BJ (cell line): ENCODE results near the gene PSD2. TPM values are rescaled to one million over a fixed set of nuclear protein-coding genes. Genes with fewer than 3 reads are reported as not detected.

ENCODE experiments used
- CTCF ChIA-PET: fragments of 350-600 bp; formaldehyde crosslinking; extraction: SDS; loops from one replicate; lab custom pipeline; 2021; ENCODE audit warnings: antibody characterized with exemption, inconsistent platforms; lab: Yijun Ruan, JAX
- POLR2A ChIA-PET: fragments of 300-600 bp; sonication (Branson Sonifier 250); formaldehyde crosslinking; extraction: SDS; loops from one replicate; lab custom pipeline; 2021; ENCODE audit warnings: antibody characterized with exemption; lab: Charles Lee
- DNase-seq: peaks from one replicate; pipeline ENCODE4 v3.0.0-alpha.2; 2011; ENCODE audit warnings: low read depth
- H3K27me3 ChIP-seq: 2 replicates; pipeline ENCODE4 v1.6.0; 2011; ENCODE audit warnings: low read length; ENCODE audit not compliant: control insufficient read depth, insufficient read depth
- H3K36me3 ChIP-seq: 2 replicates; pipeline ENCODE4 v1.5.1; 2011; ENCODE audit warnings: low read length; ENCODE audit not compliant: control insufficient read depth, insufficient read depth
- H3K4me3 ChIP-seq: 2 replicates; pipeline ENCODE4 v1.5.1; 2011; ENCODE audit warnings: low read depth, mild to moderate bottlenecking, control low read depth, low read length
- polyA plus RNA-seq: library from polyadenylated mRNA; depleted of rRNA; stranded (reverse); fragments of >200 nt; gene quantifications from 2 replicates; pipeline ENCODE4 v1.2.3, GENCODE V29; 2011
- TF ChIP-seq, protein P1 (sequence below): IDR thresholded peaks from 2 replicates; pipeline ENCODE4 v1.5.1; 2011; ENCODE audit warnings: low read depth, mild to moderate bottlenecking, control low read depth, inconsistent platforms, low read length, moderate library complexity; ENCODE audit not compliant: insufficient read depth

PSD2 gene
- polyA plus RNA-seq, 1 experiment = 0.04 TPM

DNA sequence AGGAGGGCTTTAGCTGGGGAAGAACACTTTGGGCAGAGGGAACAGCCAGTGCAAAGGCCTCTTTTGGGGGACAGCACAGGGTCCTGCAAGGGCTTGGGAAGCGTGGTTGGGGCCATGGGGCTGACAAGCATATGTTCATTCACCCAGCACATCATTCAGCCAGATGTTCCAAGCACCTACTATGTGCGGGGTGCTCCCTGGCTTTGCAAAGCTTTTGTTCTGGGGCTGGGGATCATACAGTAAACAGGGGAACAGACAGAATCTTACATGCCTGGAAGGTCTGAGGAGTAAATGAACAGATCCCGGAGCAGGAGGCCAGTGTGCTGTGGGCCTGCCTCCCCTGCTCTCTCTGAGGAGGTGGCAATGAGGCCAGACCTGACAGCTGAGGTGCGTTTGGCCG, 16.7 kb downstream of the PSD2 start:
- DNase-seq = no peak
- no peaks in the 10 kb centered on the region for H3K36me3 ChIP-seq
- H3K4me3 ChIP-seq = no peak overlapping the region
- ChIA-PET CTCF (no interaction called here), POLR2A (no interaction called here)
- peaks cover 4% of the 10 kb centered on the region; the same call in 1 of the 2 replicates for H3K27me3 ChIP-seq
- TF ChIP-seq, protein P1, sequence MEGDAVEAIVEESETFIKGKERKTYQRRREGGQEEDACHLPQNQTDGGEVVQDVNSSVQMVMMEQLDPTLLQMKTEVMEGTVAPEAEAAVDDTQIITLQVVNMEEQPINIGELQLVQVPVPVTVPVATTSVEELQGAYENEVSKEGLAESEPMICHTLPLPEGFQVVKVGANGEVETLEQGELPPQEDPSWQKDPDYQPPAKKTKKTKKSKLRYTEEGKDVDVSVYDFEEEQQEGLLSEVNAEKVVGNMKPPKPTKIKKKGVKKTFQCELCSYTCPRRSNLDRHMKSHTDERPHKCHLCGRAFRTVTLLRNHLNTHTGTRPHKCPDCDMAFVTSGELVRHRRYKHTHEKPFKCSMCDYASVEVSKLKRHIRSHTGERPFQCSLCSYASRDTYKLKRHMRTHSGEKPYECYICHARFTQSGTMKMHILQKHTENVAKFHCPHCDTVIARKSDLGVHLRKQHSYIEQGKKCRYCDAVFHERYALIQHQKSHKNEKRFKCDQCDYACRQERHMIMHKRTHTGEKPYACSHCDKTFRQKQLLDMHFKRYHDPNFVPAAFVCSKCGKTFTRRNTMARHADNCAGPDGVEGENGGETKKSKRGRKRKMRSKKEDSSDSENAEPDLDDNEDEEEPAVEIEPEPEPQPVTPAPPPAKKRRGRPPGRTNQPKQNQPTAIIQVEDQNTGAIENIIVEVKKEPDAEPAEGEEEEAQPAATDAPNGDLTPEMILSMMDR = no peak

DNA sequence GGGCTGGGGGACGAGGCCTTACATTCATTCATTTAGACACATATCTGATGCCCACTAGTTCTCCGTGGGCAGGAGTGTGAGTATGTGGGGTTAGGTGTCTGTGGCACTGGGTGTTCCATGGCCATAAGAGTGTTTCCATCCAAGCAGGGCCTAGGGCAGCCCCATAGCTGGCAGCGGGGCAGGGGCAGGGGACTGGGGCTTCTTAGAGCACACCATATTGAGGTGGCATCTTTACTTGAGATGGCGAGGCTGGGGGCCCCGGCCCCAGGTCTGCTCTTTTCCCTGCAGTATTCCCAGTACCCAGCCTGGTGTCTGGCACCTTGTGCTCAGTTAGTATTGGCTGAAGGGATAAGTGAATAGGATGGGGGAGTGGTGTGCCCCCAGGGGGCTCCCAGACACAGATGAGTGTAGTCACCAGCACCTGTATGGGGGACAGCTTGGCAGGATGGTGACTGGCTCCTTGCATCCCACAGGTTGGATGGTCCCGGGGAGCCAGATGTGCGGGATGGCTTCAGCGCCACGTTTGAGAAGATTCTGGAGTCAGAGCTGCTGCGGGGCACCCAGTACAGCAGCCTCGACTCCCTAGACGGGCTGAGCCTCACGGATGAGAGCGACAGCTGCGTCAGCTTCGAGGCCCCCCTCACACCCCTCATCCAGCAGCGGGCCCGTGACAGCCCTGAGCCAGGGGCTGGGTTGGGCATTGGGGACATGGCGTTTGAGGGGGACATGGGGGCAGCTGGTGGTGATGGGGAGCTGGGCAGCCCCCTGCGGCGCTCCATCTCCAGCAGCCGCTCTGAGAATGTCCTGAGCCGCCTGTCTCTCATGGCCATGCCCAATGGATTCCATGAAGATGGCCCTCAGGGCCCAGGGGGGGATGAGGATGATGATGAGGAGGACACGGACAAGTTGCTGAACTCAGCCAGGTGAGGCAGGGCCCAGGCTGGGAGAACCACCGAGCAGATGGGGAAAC, 17.5 kb downstream of the PSD2 start:
- Histone ChIP-seq H3K27me3 (peaks cover 4% of the 10 kb centered on the region; the same call in 1 of the 2 replicates), H3K36me3 (no peaks in the 10 kb centered on the region), H3K4me3 (no peak overlapping the region)
- CTCF ChIA-PET = interaction anchor here (1.8 kb wide), 1 partner anchor 25 kb away, joined by 9 read pairs; no protein-coding TSS in a partner anchor
- DNase-seq = no peak
- POLR2A ChIA-PET = no interaction called here
- TF ChIP-seq, protein P1 = no peak

DNA sequence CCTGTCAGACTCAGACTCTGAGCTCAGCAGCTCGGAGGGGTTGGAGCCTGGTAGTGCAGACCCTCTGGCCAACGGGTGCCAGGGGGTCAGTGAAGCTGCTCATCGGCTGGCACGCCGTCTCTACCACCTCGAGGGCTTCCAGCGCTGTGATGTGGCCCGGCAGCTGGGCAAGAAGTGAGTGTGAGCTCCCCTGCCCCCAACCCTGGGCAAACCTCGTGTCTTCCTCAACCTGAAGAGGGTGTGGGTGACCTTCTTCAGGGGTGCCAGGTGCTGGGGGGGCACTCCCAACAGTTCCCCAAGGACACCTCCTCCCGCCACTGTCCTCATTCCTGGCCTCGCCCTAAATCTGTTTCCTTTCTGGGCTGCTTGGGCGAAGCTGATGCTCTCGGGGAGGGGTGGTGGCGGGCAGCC, 18.6 kb downstream of the PSD2 start:
- Histone ChIP-seq H3K4me3 (no peak overlapping the region), H3K36me3 (no peaks in the 10 kb centered on the region), H3K27me3 (peaks cover 4% of the 10 kb centered on the region; the same call in 1 of the 2 replicates)
- ChIA-PET POLR2A (no interaction called here), CTCF (interaction anchor here (1.8 kb wide), 1 partner anchor 26 kb away, joined by 9 read pairs; no protein-coding TSS in a partner anchor)
- TF ChIP-seq, protein P1 = no peak
- no peak for DNase-seq

DNA sequence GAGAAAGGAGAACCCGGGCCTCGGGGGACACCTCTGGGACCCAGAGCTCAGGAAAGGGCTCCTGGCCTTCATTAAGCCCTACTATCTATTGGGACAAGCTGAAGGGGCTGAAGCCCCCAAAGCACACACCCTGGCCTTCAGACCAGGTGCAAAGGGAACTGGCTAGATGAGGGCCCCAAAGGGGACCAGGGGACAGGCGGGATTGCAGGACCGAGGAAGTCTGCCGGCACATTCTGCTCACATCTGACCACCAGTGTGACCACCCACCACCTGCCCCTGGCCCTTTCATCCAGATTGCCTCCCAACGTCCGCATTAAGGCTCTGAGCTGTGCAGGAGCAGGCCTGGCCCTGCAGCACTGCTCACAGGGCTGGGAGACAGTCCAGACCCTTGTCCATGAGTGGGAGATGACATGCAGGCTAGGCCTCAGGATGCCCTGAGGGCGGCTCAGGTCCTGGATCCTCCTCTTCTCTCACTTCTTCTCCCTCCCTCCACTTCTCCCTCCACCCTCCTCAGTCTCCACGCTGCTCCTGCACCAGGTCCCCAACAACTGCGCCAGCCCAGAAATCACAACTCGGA, 19.2 kb downstream of the PSD2 start:
- TF ChIP-seq, protein P1 = no peak
- DNase-seq = no peak
- ChIA-PET CTCF (interaction anchor here (1.8 kb wide), 1 partner anchor 27 kb away, joined by 9 read pairs; no protein-coding TSS in a partner anchor), POLR2A (no interaction called here)
- Histone ChIP-seq H3K36me3 (no peaks in the 10 kb centered on the region), H3K4me3 (no peak overlapping the region), H3K27me3 (peaks cover 4% of the 10 kb centered on the region; the same call in 1 of the 2 replicates)

DNA sequence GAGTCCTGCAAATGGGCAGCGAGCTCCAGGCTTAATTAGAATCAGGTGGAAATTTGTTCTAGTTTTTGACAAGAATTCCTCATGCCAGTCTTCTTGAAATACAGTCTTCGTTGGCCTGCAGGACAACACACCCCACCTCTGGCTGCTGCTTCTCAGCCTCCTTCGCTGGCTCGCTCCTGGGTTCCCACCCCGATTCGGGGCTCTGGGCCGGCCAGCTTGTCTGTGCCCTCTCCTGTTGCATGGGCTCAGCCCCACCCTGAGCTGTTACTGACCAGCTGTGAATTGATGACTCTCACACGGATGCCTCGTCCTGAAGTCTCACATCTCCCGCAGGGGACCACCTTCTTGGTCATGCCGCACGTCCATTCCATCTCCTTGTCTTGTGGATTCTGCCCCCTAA, 21.0 kb downstream of the PSD2 start:
- no peak overlapping the region for H3K4me3 ChIP-seq
- ChIA-PET POLR2A (no interaction called here), CTCF (interaction anchor here (1.5 kb wide), 1 partner anchor 28 kb away, joined by 5 read pairs; no protein-coding TSS in a partner anchor)
- TF ChIP-seq, protein P1 = no peak
- peaks cover 4% of the 10 kb centered on the region; the same call in 1 of the 2 replicates for H3K27me3 ChIP-seq
- DNase-seq = no peak
- H3K36me3 ChIP-seq = no peaks in the 10 kb centered on the region
